22Rv1 (cell line): ENCODE measurements around the gene LHCGR.

ENCODE experiments used
- CTCF ChIP-seq: fragments of 450-650 bp; IDR thresholded peaks from 2 replicates; pipeline ENCODE4 v1.5.1; 2017; ENCODE audit warnings: mild to moderate bottlenecking
- ZFX ChIP-seq: fragments of 450-650 bp; IDR thresholded peaks from 2 replicates; pipeline ENCODE4 v1.6.1; 2017; ENCODE audit warnings: antibody characterized with exemption, borderline replicate concordance

- TF ChIP-seq CTCF (no peak), ZFX (no peak)
Measured at GRCh38 chr2:48725696-48726494, 29.6 kb downstream of the LHCGR start.
